ENCODE data around the gene NUB1. TPM values are rescaled to one million over a fixed set of nuclear protein-coding genes. Genes with fewer than 3 reads are reported as not detected.
A peak's percentile ranks its signal among the peaks of the same experiment; 100 is the strongest.

NUB1 gene
- total RNA-seq, 4 donors from 2014 or later: 50.5 to 60.3 (median 54.8) TPM

- peak; percentile 68 for ATAC-seq
- peaks cover 8% of the 10 kb centered on the region for H3K27me3 ChIP-seq
- no peaks in the 10 kb centered on the region for H3K36me3 ChIP-seq
- H3K27ac ChIP-seq: no peak overlapping the region
- no peak overlapping the region for H3K4me3 ChIP-seq
- H3K9me3 ChIP-seq: peaks cover 0 to 9% (median 0%) of the 10 kb centered on the region in 3 donors
- no peak for TF ChIP-seq POLR2A (IDR thresholded peaks at IDR 0.05)
- no peak for TF ChIP-seq EP300 (IDR thresholded peaks at IDR 0.05)
- no peak for TF ChIP-seq POLR2AphosphoS5 (IDR thresholded peaks at IDR 0.05)
- no peak for TF ChIP-seq CTCF (IDR thresholded peaks at IDR 0.05)
- H3K4me1 ChIP-seq: peaks cover 0 to 13% (median 0%) of the 10 kb centered on the region in 3 donors
- 11 to 29% methylated on average over 2 to 10 of the region's 10 CpGs for WGBS, 2 donors (ENCODE audit: low coverage in 1 of 2)
Measured at GRCh38 chr7:151313857-151314256, 27.8 kb upstream of the NUB1 start.

- Histone ChIP-seq H3K4me1 (peaks cover 0 to 13% (median 0%) of the 10 kb centered on the region in 3 donors), H3K27me3 (peaks cover 3% of the 10 kb centered on the region), H3K9me3 (peaks cover 0 to 14% (median 0%) of the 10 kb centered on the region in 3 donors), H3K4me3 (no peak overlapping the region), H3K36me3 (no peaks in the 10 kb centered on the region), H3K27ac (no peak overlapping the region)
- no peak for ATAC-seq
- TF ChIP-seq POLR2AphosphoS5 (IDR thresholded peaks at IDR 0.05): no peak
- 36 to 75% methylated on average over 4 to 6 of the region's 6 CpGs for WGBS, 2 donors (ENCODE audit: low coverage in 1 of 2)
Measured at GRCh38 chr7:151314401-151314800, 27.2 kb upstream of the NUB1 start.

GRCh38 chr7:151315038-151315655 is 26.5 kb upstream of the NUB1 start:
- Histone ChIP-seq H3K9me3 (peaks cover 0 to 14% (median 0%) of the 10 kb centered on the region in 3 donors), H3K27me3 (no peaks in the 10 kb centered on the region), H3K4me3 (no peak overlapping the region), H3K36me3 (no peaks in the 10 kb centered on the region), H3K27ac (no peak overlapping the region), H3K4me1 (peaks cover 0 to 13% (median 0%) of the 10 kb centered on the region in 3 donors)
- 13 to 40% methylated on average over 3 to 12 of the region's 13 CpGs for WGBS, 2 donors (ENCODE audit: low coverage in 1 of 2)
- peak; percentile 80 to 90 (median 84) for TF ChIP-seq CTCF (IDR thresholded peaks at IDR 0.05)
- TF ChIP-seq EP300 (IDR thresholded peaks at IDR 0.05): no peak
- TF ChIP-seq POLR2AphosphoS5 (IDR thresholded peaks at IDR 0.05): no peak
- TF ChIP-seq POLR2A (IDR thresholded peaks at IDR 0.05): no peak
- peak; percentile 74 for ATAC-seq

- Histone ChIP-seq H3K36me3 (no peaks in the 10 kb centered on the region), H3K27ac (no peak overlapping the region), H3K4me1 (peaks cover 0 to 13% (median 0%) of the 10 kb centered on the region in 3 donors), H3K9me3 (peaks cover 0 to 8% (median 0%) of the 10 kb centered on the region in 3 donors), H3K4me3 (no peak overlapping the region), H3K27me3 (no peaks in the 10 kb centered on the region)
- TF ChIP-seq POLR2AphosphoS5 (IDR thresholded peaks at IDR 0.05): no peak
- no peak for TF ChIP-seq POLR2A (IDR thresholded peaks at IDR 0.05)
- no peak for TF ChIP-seq CTCF (IDR thresholded peaks at IDR 0.05)
- no peak for TF ChIP-seq EP300 (IDR thresholded peaks at IDR 0.05)
- 68 to 78% methylated on average over 4 of the region's 11 CpGs for WGBS, 2 donors (ENCODE audit: low coverage in 1 of 2)
- ATAC-seq: no peak
Measured at GRCh38 chr7:151316896-151317295, 24.7 kb upstream of the NUB1 start.

GRCh38 chr7:151317936-151318335 is 23.7 kb upstream of the NUB1 start:
- H3K36me3 ChIP-seq: no peaks in the 10 kb centered on the region
- WGBS, 2 donors (ENCODE audit: low coverage in 1 of 2): 61 to 66% methylated on average over 2 to 4 of the region's 4 CpGs
- TF ChIP-seq POLR2A (IDR thresholded peaks at IDR 0.05) (no peak), CTCF (IDR thresholded peaks at IDR 0.05) (no peak), EP300 (IDR thresholded peaks at IDR 0.05) (no peak), POLR2AphosphoS5 (IDR thresholded peaks at IDR 0.05) (no peak)
- no peaks in the 10 kb centered on the region for H3K27me3 ChIP-seq
- H3K4me1 ChIP-seq: peaks cover 0 to 13% (median 0%) of the 10 kb centered on the region in 3 donors
- no peak for ATAC-seq
- no peak overlapping the region for H3K4me3 ChIP-seq
- no peak overlapping the region for H3K27ac ChIP-seq
- peaks cover 0 to 8% (median 0%) of the 10 kb centered on the region in 3 donors for H3K9me3 ChIP-seq
